ENCODE results near the gene ARID5B. TPM values are rescaled to one million over a fixed set of nuclear protein-coding genes. Genes with fewer than 3 reads are reported as not detected.

Gene ARID5B
- total and polyA plus RNA-seq, 2 experiments from 2014 or later, result 1.3 to 1.6 TPM

- H3K4me3 Mint-ChIP-seq, result no peak overlapping the region
- Histone ChIP-seq H2AFZ (no peak overlapping the region), H3K9me2 (ENCODE audit: insufficient read depth) (no peaks in the 10 kb centered on the region), H3K4me3 (no peak overlapping the region), H4K20me1 (replicated peaks; ENCODE audit: insufficient read depth) (no peaks in the 10 kb centered on the region), H3K79me2 (replicated peaks; ENCODE audit: insufficient read depth) (no peaks in the 10 kb centered on the region), H3K27ac (ENCODE audit: low read depth) (no peak overlapping the region), H3K36me3 (ENCODE audit: insufficient read depth) (no peaks in the 10 kb centered on the region), H3K4me1 (ENCODE audit: insufficient read depth) (no peaks in the 10 kb centered on the region), H3K4me2 (no peak overlapping the region), H3F3A (replicated peaks; ENCODE audit: low read depth) (no peaks in the 10 kb centered on the region), H3K27me3 (ENCODE audit: insufficient read depth) (no peaks in the 10 kb centered on the region)
- peaks cover 3% of the 10 kb centered on the region for H3K27me3 Mint-ChIP-seq (ENCODE audit: insufficient read depth, low read depth, poor library complexity)
- TF ChIP-seq CTCF (conservative IDR thresholded peaks at IDR 0.05; ENCODE audit: low read depth in 2 of 2), result no peak
- no peak for TF ChIP-seq EZH2 (IDR thresholded peaks at IDR 0.05; ENCODE audit: low read depth, unreplicated experiment)
- TF ChIP-seq JUNB (IDR thresholded peaks at IDR 0.05; ENCODE audit: unreplicated experiment), result no peak
- DNase-seq (ENCODE audit: low spot score), result no peak
- no peak for ATAC-seq
- H3K4me1 Mint-ChIP-seq, result no peaks in the 10 kb centered on the region
- H3K36me3 Mint-ChIP-seq (ENCODE audit: low read depth), result no peaks in the 10 kb centered on the region
- no peaks in the 10 kb centered on the region for H3K9me3 Mint-ChIP-seq
- H3K27ac Mint-ChIP-seq, result no peak overlapping the region
These were observed 213.8 kb downstream of the ARID5B start for GRCh38 chr10:62115321-62115720.

- H3K27me3 ChIP-seq (ENCODE audit: insufficient read depth), result no peaks in the 10 kb centered on the region
- ATAC-seq (no peak), DNase-seq (ENCODE audit: low spot score) (no peak)
- no peaks in the 10 kb centered on the region for H3K4me1 Mint-ChIP-seq
- no peak overlapping the region for H3K4me2 ChIP-seq
- no peak overlapping the region for H3K4me3 Mint-ChIP-seq
- no peak for TF ChIP-seq ZNF114 (CRISPR knock-in tag; IDR thresholded peaks at IDR 0.05)
- TF ChIP-seq JUNB (IDR thresholded peaks at IDR 0.05; ENCODE audit: unreplicated experiment), result no peak
- no peak overlapping the region for H2AFZ ChIP-seq
- H3K27me3 Mint-ChIP-seq (ENCODE audit: insufficient read depth, low read depth, poor library complexity), result peaks cover 3% of the 10 kb centered on the region
- no peaks in the 10 kb centered on the region for H3K9me2 ChIP-seq (ENCODE audit: insufficient read depth)
- H4K20me1 ChIP-seq (replicated peaks; ENCODE audit: insufficient read depth), result no peaks in the 10 kb centered on the region
- H3K36me3 ChIP-seq (ENCODE audit: insufficient read depth), result no peaks in the 10 kb centered on the region
- H3K27ac Mint-ChIP-seq, result no peak overlapping the region
- H3K9me3 Mint-ChIP-seq, result no peaks in the 10 kb centered on the region
- no peaks in the 10 kb centered on the region for H3K4me1 ChIP-seq (ENCODE audit: insufficient read depth)
- H3F3A ChIP-seq (replicated peaks; ENCODE audit: low read depth), result no peaks in the 10 kb centered on the region
- H3K4me3 ChIP-seq, result no peak overlapping the region
- no peak overlapping the region for H3K27ac ChIP-seq (ENCODE audit: low read depth)
- H3K79me2 ChIP-seq (replicated peaks; ENCODE audit: insufficient read depth), result no peaks in the 10 kb centered on the region
- H3K36me3 Mint-ChIP-seq (ENCODE audit: low read depth), result no peaks in the 10 kb centered on the region
These were observed 214.3 kb downstream of the ARID5B start for GRCh38 chr10:62115842-62116241.

- no peaks in the 10 kb centered on the region for H3K9me3 Mint-ChIP-seq
- no peaks in the 10 kb centered on the region for H4K20me1 ChIP-seq (replicated peaks; ENCODE audit: insufficient read depth)
- no peak for ATAC-seq
These were observed 215.4 kb downstream of the ARID5B start for GRCh38 chr10:62116896-62117295.

More at GRCh38 chr10:62116896-62117295, 215.4 kb downstream of the ARID5B start:
- Mint-ChIP-seq H3K4me3 (no peak overlapping the region), H3K27me3 (ENCODE audit: insufficient read depth, low read depth, poor library complexity) (peaks cover 3% of the 10 kb centered on the region), H3K27ac (no peak overlapping the region), H3K36me3 (ENCODE audit: low read depth) (no peaks in the 10 kb centered on the region), H3K4me1 (no peaks in the 10 kb centered on the region)
- no peaks in the 10 kb centered on the region for H3F3A ChIP-seq (replicated peaks; ENCODE audit: low read depth)
- H2AFZ ChIP-seq, result no peak overlapping the region
- H3K36me3 ChIP-seq (ENCODE audit: insufficient read depth), result no peaks in the 10 kb centered on the region
- no peaks in the 10 kb centered on the region for H3K79me2 ChIP-seq (replicated peaks; ENCODE audit: insufficient read depth)
- DNase-seq (ENCODE audit: low spot score), result no peak
- no peaks in the 10 kb centered on the region for H3K9me2 ChIP-seq (ENCODE audit: insufficient read depth)
- H3K4me3 ChIP-seq, result no peak overlapping the region
- no peak overlapping the region for H3K4me2 ChIP-seq
- no peaks in the 10 kb centered on the region for H3K27me3 ChIP-seq (ENCODE audit: insufficient read depth)
- no peaks in the 10 kb centered on the region for H3K4me1 ChIP-seq (ENCODE audit: insufficient read depth)
- H3K27ac ChIP-seq (ENCODE audit: low read depth), result no peak overlapping the region
- TF ChIP-seq ZNF331 (CRISPR knock-in tag; IDR thresholded peaks at IDR 0.05; ENCODE audit: low read depth), result no peak
- TF ChIP-seq ETS1 (IDR thresholded peaks at IDR 0.05), result no peak
- TF ChIP-seq ZNF462 (CRISPR knock-in tag; IDR thresholded peaks at IDR 0.05), result no peak
- TF ChIP-seq ZNF114 (CRISPR knock-in tag; IDR thresholded peaks at IDR 0.05), result no peak
- TF ChIP-seq POLR2AphosphoS5 (IDR thresholded peaks at IDR 0.05; ENCODE audit: low read depth), result no peak

Measured in GM23338 (cell line).